Left lung (tissue), 10 donors: Measurements from ENCODE around the gene NOS1. TPM values are rescaled to one million over a fixed set of nuclear protein-coding genes. Genes with fewer than 3 reads are reported as not detected.

Source experiments
- ATAC-seq: fragments of 200-7000 bp; cut with Tn5 transposase; one replicate; pipeline ENCODE4 v1.9.1; 2020; ENCODE audit warnings: moderate library complexity
- DNase-seq, 4 donors: peaks; one replicate each; pipeline ENCODE4 v3.0.0-alpha.2; 2013 to 2020
- H3K27ac ChIP-seq, 2 donors: fragments of 200-600 bp; sonication (generic) in 1 of 2; one replicate each; pipeline versions ENCODE4 v1.5.0 to v1.8.0; 2020 to 2021
- H3K27me3 ChIP-seq, 2 donors: fragments of 200-600 bp; sonication (generic) in 1 of 2; one replicate each; pipeline versions ENCODE4 v1.5.0 to v1.8.0; 2020 to 2021
- H3K36me3 ChIP-seq, 2 donors: fragments of 200-600 bp; sonication (generic) in 1 of 2; one replicate each; pipeline versions ENCODE4 v1.5.0 to v1.8.0; 2020 to 2021
- H3K4me1 ChIP-seq, 2 donors: fragments of 200-600 bp; one replicate each; pipeline ENCODE4 v1.8.0; 2021
- H3K4me3 ChIP-seq, 2 donors: fragments of 200-600 bp; sonication (generic) in 1 of 2; one replicate each; pipeline versions ENCODE4 v1.5.0 to v1.8.0; 2020 to 2021; ENCODE audit warnings: mild to moderate bottlenecking in 1 of 2
- H3K9me3 ChIP-seq, 2 donors: fragments of 200-600 bp; sonication (generic) in 1 of 2; one replicate each; pipeline versions ENCODE4 v1.5.0 to v1.8.0; 2020 to 2021
- CTCF ChIP-seq, 2 donors: fragments of 200-600 bp; sonication (generic) in 1 of 2; IDR thresholded peaks; one replicate each; pipeline versions ENCODE4 v1.5.0 to v1.8.0; 2021; ENCODE audit warnings: antibody characterized with exemption in 2 of 2
- intact Hi-C, 2 donors: fragments of 100-400 bp; cut with DNase I; formaldehyde crosslinking; loops; one replicate each; pipeline versions ENCODE4 v1.11.2 to v1.14.2; 2022
- polyA plus RNA-seq, 6 donors: library from polyadenylated mRNA; unstranded; fragments of 120-200 nt; gene quantifications; one replicate each; pipeline ENCODE4 v1.2.1, GENCODE V29; 2013; ENCODE audit not compliant: insufficient read length in 6 of 6
- total RNA-seq, 2 donors: library from RNA; stranded (reverse); fragmentation: NEBNext Ultra II Directional; extraction: Animal tissue kit (Norgen Biotek cat#: 25700); gene quantifications; one replicate each; pipeline ENCODE4 v1.2.1, GENCODE V29; 2021
- donor health status: DM: no; HTN: yes; CAD: no.
- donor health status: DM: no; HTN: no; CAD: no.

NOS1 gene
- total and polyA plus RNA-seq, 8 donors, result 0.11 to 2.4 (median 0.35) TPM

GRCh38 chr12:117282490-117282889 is 78.9 kb downstream of the NOS1 start:
- no peak for TF ChIP-seq CTCF (IDR thresholded peaks at IDR 0.05)
- Histone ChIP-seq H3K9me3 (no peaks in the 10 kb centered on the region), H3K4me3 (no peak overlapping the region), H3K27me3 (peaks cover 0 to 23% of the 10 kb centered on the region in 2 donors), H3K36me3 (no peaks in the 10 kb centered on the region), H3K27ac (no peak overlapping the region), H3K4me1 (no peaks in the 10 kb centered on the region)
- DNase-seq (no peak), ATAC-seq (no peak)
- intact Hi-C loops, result no loop called here

- intact Hi-C loops, result no loop called here
- ATAC-seq (no peak), DNase-seq (no peak)
- Histone ChIP-seq H3K36me3 (no peaks in the 10 kb centered on the region), H3K27me3 (peaks cover 0 to 32% of the 10 kb centered on the region in 2 donors), H3K27ac (no peak overlapping the region), H3K9me3 (no peaks in the 10 kb centered on the region), H3K4me3 (no peak overlapping the region), H3K4me1 (no peaks in the 10 kb centered on the region)
- no peak for TF ChIP-seq CTCF (IDR thresholded peaks at IDR 0.05)
Observed at GRCh38 chr12:117280019-117280680, 81.3 kb downstream of the NOS1 start.

- Histone ChIP-seq H3K9me3 (no peaks in the 10 kb centered on the region), H3K27ac (no peak overlapping the region), H3K4me3 (no peak overlapping the region), H3K27me3 (peaks cover 0 to 32% of the 10 kb centered on the region in 2 donors), H3K4me1 (no peaks in the 10 kb centered on the region), H3K36me3 (no peaks in the 10 kb centered on the region)
- intact Hi-C loops, result no loop called here
- no peak for DNase-seq
- ATAC-seq, result no peak
- no peak for TF ChIP-seq CTCF (IDR thresholded peaks at IDR 0.05)
Observed at GRCh38 chr12:117279606-117280005, 81.8 kb downstream of the NOS1 start.

- H3K4me3 ChIP-seq, result no peak overlapping the region
- ATAC-seq (no peak), DNase-seq (no peak)
- intact Hi-C loops, result no loop called here
- H3K27me3 ChIP-seq, result peaks cover 0 to 32% of the 10 kb centered on the region in 2 donors
- H3K27ac ChIP-seq, result no peak overlapping the region
- no peak for TF ChIP-seq CTCF (IDR thresholded peaks at IDR 0.05)
- H3K9me3 ChIP-seq, result no peaks in the 10 kb centered on the region
- H3K36me3 ChIP-seq, result no peaks in the 10 kb centered on the region
- no peaks in the 10 kb centered on the region for H3K4me1 ChIP-seq
Observed at GRCh38 chr12:117277875-117278274, 83.6 kb downstream of the NOS1 start.

- Histone ChIP-seq H3K9me3 (no peaks in the 10 kb centered on the region), H3K4me1 (no peaks in the 10 kb centered on the region), H3K4me3 (no peak overlapping the region), H3K27ac (no peak overlapping the region), H3K27me3 (peaks cover 0 to 15% of the 10 kb centered on the region in 2 donors), H3K36me3 (no peaks in the 10 kb centered on the region)
- ATAC-seq, result no peak
- DNase-seq, result no peak
- intact Hi-C loops, result no loop called here
- TF ChIP-seq CTCF (IDR thresholded peaks at IDR 0.05), result no peak
Observed at GRCh38 chr12:117273091-117273490, 88.3 kb downstream of the NOS1 start.
